H4 (cell line): ENCODE results near the gene OTOG. TPM values are rescaled to one million over a fixed set of nuclear protein-coding genes. Genes with fewer than 3 reads are reported as not detected.
"Not testable (repeated sequence)": the region's sequence is repeated elsewhere in the genome, so short reads cannot be mapped to it uniquely, and the experiment has no call there.

Experiments
- DNase-seq: peaks from one replicate; pipeline ENCODE4 v3.0.0-alpha.2; 2015; ENCODE audit warnings: low spot score
- total RNA-seq: library from RNA; depleted of rRNA; stranded (reverse); fragments of >200 nt; shearing (Covaris generic); gene quantifications from 2 replicates; pipeline ENCODE4 v1.2.3, GENCODE V29; 2014

The OTOG gene
- total RNA-seq, 1 experiment from 2014 or later = not detected

DNA sequence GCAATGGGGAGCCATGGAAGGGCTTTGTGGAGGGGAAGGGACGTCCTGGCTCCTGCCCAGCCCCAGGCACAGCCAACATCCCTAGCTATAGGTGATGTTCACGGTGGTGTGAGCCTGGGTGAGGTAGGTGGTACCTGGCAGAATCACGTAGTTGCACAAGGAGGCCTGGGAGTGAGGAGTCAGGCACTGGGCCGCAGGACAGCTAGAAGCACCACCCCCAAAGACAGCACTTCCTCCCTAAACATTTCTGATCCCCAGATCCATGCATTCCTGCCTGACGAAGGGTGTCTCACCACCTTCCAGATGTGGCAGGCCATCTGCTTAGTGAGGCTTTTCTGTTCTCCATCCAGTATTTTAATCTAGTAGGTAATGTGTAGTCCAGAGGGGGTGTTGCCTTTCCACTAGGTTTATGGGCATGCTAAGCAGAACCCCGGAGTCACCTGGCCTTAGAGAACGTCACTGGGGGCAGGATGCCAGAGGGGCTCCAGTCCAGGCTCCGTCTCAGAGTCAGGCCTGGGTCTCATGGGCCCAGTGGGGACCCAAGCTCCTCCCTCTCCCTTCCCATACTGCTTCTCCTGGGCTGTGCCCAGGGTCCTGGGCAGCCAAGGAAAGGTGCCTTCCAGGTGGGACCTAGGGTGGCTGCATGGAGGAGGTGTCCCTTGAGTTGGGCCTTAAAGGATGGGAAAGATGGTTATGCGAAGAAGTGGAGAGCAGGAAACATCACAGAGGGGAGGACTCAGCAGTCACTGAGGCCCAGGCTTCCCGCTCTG lies 56.2 kb downstream of the OTOG start:
- DNase-seq = no peak

DNA sequence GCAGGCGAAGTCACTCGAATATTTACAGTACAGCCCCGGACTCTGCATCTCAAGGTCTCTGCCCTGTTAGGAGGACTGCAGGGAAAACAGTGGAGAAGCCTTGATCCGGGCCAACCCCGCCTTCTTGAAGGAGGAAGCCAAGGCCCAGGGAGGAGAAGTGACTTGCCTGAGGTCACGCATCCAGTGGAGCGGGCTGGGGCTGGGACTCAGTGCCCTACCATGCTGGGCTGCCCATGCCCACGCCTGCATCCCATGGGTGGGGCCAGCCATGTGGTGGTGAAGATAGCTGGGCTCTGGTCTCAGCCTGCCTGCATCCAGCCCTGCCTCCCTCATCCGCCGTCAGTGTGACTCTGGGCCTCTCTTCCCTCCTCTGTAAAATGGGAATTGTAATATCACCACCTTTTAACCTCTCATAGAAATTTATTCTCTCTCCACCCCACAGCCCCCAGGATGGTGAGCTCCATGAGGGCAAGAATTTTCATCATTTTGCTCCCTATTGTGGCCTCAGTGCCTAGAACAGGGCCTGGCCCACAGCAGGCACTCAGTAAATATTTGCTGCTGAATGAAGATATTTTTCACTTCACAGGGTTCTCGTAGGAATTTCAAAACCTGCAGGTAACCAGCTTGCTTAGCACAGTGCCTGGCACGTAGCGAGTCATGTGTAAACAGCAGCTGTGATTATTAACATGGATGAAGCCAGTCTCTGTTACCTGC lies 57.3 kb downstream of the OTOG start:
- DNase-seq = no peak

DNA sequence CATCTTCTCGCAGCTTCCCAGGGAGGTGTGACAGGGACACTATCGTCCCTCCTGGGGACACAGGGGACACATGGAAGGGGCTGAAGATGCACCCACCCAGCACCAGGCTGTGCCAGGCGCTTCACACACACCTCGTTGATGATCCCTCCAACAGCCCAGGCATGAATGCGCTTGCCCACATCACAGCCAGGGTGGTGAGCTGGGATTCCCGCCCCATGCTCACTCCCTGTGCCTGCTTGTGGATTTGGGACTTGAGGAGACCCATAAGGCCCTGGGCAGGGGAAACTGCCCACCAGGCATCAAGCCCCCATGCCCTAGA lies 57.8 kb downstream of the OTOG start:
- DNase-seq = no peak

DNA sequence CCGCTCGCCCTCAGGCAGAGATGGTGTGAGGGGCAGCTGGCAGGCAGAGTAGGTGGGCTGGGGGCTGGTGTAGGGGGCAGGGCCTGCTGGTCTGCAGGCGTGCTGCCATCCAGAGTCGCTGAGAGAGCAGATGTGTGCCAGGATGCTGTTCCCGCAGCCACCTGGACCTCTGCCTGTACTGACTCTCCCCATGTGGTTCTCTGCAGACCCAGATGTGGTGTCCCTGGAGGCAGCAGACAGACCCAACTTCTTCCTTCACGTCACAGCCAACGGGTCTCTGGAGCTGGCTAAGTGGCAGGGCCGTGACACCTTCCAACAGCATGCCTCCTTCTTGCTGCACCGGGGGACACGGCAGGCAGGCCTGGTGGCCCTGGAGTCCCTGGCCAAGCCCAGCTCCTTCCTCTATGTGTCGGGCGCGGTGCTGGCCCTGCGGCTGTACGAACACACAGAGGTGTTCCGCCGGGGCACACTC lies 58.6 kb downstream of the OTOG start:
- no peak for DNase-seq

DNA sequence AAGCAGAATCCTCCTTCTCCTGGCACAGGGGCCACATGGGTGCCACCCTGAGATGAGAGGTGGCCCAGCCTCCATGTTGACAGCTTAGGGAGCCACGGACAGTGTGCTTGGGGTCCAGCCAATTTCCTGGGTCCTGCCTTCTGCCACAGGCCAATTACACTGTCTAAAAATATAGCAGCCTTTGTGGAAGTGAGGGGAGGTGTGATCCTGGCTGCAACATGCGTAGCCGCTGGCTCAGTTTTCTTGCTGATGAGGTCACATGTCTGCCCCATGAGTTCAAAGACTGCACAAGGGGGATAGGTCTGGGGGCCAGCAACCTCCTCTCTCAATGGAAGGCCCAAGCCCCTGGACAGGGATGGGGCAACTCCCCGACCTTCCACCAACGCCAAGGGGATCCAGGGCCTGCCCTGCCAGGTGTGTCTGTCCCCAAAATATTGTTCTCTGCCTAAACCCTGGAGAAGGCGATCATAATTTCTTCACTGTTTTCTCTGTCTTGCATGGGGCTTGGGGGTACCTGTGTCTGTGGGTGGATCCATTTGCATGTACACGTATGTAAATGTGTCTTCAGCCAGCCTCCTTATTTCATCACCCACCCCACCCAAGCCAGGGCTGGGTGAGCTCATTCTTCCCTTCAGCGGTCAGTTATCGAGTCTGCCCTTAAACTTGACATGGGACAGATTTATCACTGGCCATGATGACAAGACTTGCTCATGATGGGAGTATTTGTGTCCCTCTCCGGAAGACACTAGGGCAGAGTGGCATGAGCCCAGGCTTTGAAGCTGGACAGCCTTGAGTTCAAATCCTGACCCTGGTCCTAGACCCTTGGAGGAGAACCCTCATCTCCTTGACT lies 59.4 kb downstream of the OTOG start:
- no peak for DNase-seq

DNA sequence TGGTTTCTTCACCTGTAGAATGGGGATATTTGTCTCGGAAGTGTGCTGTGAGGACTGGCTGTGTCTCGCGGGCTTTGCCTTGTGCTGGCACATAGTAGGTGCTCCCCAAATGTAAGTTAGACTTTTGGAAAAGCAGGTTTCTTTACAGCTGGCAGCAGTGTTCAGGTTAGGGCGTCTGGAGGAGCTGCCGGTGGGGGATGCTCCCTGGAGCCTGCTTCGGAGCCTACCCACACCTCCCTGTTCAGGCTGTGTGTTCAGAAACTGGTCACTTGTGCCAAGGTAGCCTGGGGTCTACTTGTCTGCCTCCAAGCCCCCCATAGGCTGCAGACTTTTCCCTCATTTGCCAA lies 60.0 kb downstream of the OTOG start:
- no peak for DNase-seq

DNA sequence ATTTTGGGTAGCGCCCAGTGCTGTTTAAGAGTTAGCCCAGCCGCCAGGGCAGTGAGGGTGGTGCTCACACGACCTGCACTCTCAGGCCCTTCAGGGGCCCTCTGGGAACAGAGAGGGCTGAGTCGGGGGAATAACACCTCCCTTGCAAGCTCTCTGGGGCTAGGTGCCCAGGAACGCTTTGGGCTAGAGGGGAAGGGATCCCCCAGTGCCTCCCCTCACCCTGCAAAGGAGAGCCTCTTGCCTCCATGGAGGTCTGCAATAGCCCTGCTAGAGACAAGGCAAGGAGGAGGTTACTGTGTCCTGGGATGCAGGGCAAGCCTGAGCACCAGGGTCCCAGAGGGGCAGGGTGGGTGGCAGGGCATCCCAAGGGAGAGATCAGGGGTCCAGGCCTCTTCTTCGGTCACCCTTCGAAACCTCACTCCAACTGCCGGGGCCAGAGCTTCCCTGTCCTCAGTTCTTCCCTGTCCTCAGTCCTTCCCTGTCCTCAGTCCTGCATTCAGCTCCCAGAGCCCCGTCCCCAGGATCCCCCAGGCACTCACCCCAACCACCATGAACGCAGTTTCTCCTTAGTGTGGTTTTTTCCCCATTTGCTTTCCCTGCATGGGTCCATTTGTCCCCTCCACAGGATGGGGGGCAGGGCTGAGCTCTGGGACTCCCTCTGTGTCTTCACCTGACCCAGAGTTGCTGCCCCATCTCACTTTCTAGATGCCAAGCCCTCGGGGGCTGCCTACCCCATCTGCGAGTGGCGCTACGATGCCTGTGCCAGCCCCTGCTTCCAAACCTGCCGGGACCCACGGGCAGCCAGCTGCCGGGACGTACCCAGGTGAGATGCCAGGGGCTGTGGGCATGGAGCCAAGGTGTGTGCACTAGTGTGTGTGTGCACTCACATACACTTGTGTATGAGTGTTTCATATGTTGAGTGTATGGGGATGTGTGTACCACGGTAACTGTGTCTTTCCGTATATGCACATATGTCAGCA lies 60.8 kb downstream of the OTOG start:
- no peak for DNase-seq

DNA sequence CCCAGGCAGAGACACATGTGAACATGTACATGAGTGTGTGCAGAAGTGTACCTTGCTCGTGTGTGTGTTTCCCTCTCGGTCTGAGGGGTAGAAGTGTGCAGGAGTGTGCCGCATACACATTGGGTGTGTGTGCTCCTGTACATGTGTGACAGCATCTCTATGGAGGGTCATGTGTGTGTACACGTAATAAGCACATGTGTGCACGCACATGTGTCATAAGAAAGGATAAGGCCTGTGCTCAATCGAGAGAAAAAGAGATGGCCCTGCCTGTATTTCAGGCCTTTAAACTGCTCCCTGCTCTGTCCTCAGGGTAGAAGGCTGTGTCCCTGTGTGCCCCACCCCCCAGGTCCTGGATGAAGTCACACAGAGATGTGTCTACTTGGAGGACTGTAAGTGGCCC lies 61.8 kb downstream of the OTOG start:
- no peak for DNase-seq

DNA sequence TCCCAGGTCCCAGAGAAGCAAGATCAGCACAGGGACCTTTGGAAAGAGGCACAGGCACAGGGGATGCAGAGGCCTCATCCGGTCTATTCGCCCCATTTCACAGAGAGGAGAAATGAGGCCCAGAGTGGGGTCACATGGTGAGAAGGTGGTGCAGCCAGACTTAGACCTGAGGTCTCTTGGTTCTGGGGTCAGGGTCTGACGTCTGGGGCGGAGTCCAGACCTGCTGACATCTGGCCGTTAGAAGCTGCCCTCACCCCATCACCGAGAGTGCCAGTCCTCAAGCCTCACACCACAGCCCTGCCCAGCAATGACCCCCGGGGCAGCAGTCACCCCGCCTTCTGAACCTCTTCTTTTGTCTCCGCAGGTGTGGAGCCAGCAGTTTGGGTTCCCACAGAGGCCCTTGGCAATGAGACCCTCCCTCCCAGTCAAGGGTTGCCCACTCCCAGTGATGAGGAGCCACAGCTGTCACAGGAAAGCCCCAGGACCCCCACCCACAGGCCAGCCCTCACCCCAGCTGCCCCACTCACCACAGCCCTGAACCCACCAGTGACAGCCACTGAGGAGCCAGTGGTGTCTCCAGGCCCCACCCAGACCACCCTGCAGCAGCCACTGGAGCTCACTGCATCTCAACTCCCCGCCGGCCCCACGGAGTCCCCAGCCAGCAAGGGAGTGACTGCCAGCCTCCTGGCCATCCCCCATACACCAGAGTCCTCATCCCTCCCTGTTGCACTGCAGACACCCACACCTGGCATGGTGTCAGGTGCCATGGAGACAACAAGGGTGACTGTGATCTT lies 62.4 kb downstream of the OTOG start:
- DNase-seq = no peak

DNA sequence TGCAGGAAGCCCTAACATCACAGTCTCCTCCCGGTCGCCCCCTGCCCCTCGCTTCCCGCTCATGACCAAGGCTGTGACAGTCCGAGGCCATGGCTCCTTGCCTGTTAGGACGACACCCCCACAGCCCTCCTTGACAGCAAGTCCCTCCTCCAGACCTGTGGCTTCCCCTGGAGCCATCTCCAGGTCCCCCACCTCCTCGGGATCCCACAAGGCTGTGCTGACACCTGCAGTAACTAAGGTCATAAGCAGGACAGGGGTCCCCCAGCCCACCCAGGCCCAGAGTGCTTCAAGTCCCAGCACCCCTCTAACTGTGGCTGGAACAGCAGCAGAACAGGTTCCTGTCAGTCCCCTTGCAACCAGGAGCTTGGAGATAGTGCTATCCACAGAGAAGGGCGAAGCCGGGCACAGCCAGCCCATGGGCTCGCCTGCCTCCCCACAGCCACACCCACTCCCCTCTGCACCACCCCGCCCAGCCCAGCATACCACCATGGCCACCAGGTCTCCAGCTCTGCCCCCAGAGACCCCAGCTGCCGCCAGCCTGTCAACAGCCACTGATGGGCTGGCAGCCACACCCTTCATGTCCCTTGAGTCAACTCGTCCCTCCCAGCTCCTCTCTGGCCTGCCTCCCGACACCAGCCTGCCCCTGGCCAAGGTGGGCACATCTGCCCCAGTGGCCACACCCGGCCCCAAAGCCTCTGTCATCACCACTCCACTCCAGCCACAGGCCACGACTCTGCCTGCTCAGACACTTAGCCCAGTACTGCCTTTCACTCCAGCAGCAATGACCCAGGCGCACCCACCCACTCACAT lies 63.2 kb downstream of the OTOG start:
- no peak for DNase-seq

DNA sequence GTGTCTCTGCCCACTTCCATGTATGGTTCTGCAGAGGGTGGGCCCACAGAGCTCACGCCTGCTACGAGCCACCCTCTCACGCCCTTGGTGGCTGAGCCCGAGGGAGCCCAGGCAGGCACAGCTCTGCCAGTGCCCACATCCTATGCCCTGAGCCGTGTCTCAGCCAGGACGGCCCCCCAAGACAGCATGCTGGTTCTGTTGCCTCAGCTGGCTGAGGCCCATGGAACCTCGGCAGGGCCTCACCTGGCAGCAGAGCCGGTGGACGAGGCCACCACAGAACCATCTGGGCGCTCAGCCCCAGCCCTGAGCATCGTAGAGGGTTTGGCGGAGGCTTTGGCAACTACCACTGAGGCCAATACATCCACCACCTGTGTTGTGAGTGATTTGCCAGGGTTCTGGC lies 64.0 kb downstream of the OTOG start:
- no peak for DNase-seq

DNA sequence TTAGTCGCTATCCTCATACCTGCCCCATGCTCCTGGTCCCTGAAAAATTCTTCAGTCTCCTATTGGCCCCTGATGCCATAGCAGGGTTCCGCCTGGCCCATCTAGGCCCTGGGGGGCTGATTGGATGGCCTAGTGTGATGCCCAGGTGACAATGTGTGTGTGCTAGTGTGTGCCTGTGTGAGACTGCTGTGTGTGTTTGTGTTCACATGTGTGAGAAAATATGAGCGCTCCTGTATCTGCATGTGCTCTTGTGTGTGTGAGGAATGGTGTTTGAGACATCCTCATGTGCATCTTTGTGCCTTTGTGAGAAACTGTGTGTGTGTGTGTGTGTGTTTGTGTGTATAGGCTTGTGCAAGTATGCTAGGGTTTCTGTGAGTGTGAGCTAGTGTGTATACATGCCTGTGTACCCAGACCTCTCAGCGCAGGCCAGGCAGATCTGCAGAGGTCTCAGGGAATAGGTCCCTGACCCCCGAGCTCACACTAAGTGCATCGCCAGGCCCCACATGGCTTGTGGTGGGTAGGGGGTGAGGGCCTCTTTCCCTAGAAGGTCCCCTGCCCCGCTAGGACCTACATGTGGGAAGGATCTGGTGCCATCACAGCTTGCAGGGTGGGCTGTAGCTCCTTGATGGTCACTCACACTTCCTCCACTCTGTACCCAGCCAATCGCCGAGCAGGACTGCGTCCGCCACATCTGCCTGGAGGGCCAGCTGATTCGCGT lies 64.6 kb downstream of the OTOG start:
- DNase-seq = no peak

DNA sequence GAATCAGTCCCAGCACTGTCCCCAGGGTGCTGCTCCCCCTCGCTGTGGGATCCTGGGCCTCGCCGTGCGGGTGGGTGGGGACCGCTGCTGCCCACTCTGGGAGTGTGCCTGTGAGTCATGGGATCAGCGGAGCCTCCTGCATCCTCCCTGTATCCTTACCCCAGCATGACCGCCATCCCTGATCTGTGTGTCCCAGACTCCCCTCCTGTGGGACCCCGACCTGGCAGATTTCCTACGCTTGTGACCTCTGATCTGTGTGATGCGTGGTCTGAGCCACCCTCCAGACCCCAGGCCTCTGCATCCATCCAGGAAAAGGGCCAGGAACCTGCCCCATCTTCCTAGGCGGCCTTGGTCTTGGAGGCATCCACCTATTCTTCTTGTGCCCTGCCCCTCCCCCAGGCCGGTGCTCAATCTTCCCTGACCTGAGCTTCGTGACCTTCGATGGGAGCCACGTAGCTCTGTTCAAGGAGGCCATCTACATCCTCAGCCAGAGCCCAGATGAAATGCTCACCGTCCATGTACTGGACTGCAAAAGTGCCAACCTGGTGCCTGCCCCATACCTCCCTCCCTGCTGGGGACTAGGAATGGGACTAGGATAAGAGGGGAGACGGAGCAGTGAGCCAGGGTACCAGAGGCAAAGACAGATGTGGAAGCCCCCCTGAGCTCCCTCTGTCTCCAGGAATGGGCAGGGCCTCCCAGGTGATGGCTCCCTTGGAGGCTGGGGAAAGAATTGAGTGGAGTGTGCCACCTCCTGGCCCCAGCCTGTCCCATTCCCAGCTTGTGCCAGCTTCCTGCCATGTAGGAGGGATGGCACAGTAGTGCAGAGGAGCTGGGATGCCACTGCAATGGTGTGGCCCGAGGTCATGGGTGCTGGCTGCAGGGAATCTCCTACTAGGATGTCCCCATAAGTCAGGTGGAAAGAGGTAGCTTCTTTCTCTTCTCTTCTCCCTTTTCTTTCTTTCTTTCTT lies 65.4 kb downstream of the OTOG start:
- no peak for DNase-seq

DNA sequence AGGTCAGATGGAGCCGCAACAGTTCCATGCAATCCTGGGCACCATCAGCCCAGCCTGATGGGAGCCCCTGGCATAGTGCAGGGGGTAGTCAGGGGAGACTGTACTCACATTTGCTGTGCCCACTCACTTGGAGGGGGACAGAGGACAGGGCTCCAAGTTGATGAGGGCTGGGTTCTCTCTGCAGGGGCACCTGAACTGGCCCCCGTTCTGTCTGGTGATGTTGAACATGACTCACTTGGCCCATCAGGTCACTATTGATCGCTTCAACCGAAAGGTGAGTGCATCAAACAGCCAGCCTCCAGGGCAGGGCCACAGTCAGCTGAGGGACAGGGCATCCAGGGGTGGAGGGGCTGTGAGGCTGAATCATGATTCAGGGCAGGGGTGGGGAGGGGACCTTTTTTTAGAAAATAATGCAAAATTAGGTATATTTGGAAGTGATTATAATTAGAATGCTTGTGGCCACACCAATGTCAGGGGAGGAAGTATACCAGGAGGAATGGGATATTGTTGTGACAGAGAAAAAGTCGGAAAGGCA lies 66.4 kb downstream of the OTOG start:
- no peak for DNase-seq

DNA sequence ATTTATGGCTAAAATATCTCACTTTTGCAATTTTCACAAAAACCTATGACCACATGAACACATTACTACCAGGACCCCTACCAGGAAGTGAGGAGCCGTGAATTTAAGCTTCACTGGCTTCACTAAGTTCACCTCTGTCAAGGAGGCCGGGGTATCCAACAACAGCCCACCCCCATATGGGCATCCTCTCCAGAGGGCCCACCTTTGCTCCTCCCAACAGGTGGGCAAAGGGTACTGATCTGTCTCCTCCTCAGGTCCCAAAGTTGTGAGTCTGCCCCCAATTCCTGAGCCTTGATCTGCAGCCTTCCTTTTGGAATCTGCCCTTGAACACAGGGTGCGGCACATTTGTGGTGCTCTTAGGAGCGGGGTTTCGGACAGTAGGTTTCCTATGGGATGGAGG lies 66.9 kb downstream of the OTOG start:
- DNase-seq = no peak

DNA sequence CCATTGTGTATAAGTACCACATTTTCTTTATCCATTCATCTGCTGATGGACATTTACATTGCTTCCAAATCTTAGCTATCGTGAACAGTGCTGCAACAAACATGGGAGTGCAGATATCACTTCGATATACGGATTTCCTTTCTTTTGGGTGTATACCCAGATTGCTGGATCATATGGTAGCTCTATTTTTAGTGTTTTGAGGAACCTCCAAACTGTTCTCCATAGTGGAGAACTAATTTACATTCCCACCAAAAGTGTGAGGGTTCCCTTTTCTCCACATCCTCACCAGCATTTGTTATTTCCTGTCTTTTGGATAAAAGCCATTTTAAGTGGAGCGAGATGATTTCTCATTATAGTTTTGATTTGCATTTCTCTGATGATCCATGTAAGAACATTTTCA lies 75.7 kb downstream of the OTOG start:
- not testable (repeated sequence) for DNase-seq

DNA sequence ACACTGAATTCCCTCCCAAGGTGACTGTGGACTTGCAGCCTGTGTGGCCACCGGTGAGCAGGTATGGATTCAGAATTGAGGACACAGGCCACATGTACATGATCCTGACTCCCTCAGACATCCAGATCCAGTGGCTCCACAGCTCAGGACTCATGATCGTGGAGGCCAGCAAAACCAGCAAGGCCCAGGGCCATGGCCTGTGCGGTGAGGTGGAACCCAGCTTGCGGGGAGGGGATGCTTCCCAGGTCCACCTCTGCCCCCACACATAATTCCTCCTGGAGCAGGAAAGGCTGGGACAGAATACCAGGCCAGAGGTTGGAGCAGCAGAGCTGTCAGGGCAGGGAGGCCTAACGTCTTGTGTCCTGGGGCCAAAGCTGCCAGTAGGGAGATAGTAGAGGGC lies 82.1 kb downstream of the OTOG start:
- DNase-seq = no peak

DNA sequence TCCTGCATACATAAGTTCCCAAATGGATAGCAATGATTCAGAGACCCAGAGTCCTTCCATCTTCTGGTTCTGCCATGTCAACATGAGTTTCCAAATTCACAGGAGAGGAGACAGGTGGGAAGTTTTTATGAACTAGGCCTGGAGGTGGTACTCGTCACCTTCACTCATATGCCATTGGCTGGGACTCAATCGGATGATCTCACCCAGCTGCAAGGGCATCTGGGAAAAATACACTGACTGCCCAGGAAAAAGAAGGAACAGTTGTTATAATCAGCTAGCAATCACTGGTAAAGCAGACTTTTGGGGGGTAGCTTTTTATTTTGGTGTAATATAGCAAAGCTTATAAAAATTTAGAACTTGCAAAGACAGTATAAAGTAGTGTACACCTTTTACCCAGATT lies 83.9 kb downstream of the OTOG start:
- DNase-seq = no peak
